GM20431 (cell line): ENCODE data around the gene CEP112.

Experiments used
- in situ Hi-C: fragments of 300-500 bp; cut with MseI, MboI; formaldehyde crosslinking; loops from one replicate; pipeline ENCODE4 v1.15.0; 2020; ENCODE audit warnings: low sequenced_read_pairs; ENCODE audit not compliant: unreplicated experiment

The CEP112 gene

DNA sequence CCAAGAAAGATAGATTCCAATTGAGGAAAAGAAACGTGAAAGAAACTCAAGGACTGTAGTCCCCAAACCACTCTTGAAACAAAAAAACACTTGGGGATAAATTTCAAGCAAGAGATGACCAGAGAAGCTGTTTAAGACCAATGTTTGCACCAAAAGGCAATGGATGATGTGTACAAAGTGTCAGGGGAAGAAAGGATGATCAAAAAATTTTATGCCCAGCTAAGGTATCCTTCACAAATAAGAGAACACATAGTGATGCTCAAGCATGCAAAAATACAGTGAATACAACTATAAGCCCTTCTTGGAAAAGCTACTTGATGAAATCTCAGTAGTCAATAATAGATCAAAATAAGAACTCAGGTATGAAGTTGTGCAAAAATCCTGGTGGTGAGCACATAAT, 281.1 kb downstream of the CEP112 start:
- in situ Hi-C loops = no loop called here

DNA sequence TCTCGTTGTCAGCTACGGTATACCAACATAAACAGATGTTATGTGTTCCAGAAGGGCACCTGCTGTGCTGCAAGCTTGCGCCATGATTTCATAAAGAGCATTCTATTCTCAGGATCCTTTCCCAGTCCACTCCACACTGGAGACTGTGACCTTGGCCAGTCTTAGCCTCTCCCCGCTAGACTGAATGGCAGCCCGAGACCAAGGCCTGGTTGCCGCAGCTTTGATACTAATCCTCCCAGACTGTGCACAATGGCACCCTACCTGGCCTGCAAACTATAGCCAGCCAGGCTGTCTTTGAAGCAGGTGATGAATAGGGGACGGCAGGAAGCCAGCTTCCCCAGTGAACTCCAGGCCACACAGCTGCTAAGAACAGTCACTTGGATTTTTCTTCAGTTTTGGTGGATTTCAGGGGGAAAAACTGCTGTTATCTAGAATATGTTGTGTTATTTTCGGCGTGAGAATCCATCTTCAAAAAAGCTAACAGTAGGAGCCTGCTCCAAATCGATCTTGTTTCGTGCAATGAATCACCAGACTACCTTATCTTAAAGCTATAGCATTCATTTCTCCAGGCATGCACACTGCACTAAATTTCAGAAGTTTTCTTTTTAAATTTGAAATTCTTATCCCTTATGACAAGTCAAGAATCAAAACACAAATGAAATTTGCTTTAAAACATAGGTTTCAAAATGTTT, 289.0 kb downstream of the CEP112 start:
- in situ Hi-C loops = no loop called here

DNA sequence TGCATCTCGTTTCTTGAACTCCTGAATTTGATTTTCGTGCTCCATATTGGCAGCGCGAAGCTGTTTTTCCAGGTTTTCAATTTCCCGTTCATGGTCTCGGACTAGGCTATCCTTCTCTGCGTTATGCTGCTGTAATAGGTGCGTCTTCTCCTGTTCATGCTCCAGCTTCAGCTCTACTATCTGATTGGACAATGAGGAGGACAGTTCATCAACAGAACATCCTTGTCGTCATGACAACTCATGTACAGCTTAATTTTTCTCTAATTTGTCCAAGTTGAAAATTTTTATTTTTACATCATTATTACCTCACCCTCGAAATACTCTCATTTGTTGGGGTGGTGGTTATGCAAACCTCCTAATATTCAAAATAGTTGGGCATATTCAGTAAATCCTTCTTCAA, 289.8 kb downstream of the CEP112 start:
- in situ Hi-C loops = no loop called here

DNA sequence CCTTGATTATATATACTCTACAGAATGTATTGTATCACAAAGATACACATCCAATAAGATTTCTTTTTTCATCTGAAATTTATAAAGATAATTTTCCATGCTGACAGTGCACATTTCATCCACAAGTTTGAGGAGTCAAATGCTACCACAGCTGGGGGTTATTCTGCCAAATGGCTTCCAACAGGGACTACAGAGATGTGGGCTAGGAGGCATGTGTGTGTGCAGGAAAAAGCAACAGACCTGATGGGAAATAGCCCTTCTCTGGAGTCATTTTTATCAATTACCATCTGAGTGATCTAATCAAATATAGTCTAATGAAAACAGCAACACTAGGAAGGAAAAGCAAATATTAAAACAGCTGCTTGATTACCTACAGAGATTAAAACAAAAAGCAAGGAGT, 290.5 kb downstream of the CEP112 start:
- in situ Hi-C loops = no loop called here

DNA sequence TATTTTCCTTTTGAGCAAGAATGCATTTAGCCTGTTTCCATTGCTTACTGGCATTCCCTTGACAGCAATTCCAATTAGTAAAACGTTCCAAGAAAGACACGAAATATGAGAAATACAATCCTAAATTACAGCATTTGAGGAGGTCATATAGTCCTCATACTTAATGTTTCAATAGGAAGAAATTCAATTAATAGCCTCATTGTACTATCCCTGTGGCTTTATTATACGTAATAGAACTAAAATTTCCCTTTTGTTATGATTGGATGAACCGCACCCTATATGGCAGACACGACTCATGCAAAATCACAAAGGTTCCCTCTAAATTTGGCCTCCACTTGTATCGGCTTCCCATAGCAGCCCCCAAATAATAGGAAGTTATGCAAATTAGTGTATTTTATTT, 291.7 kb downstream of the CEP112 start:
- in situ Hi-C loops = no loop called here

DNA sequence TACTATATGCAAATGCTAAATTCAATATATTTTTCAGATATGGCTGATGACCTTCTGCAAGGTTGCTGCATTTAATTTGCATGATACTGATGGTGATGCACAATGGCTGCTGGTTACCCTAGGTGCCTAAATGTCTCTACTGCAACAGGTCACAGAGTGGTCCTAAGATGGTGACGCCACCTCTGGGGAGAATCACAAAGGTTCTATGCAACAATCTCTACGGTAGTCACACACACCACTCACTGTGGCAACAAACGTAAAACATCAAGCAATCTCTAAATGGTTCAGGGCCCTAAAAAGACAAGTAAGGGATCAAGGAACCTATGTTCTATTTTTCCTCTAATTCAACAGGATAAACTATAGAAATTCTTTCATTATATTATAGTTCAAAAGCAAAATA, 293.3 kb downstream of the CEP112 start:
- in situ Hi-C loops = no loop called here

DNA sequence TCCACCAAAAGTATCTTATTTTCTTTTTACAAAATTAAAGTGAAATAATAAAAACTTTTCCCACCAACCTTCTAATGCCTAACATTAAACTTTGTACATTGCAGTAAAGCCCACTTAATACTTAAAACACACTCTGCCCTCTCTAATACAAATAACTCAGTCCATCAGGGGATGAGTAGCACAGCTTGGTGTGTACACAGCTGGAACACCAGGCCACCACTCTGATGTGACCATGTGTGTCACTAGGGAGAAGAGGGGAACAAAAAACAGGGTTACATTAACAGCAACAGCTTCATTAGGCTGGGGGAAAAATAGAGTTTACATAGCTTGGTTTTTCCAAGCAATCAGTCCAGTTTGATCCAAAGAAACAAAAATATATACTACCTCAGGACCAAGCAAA, 295.0 kb downstream of the CEP112 start:
- in situ Hi-C loops = no loop called here

DNA sequence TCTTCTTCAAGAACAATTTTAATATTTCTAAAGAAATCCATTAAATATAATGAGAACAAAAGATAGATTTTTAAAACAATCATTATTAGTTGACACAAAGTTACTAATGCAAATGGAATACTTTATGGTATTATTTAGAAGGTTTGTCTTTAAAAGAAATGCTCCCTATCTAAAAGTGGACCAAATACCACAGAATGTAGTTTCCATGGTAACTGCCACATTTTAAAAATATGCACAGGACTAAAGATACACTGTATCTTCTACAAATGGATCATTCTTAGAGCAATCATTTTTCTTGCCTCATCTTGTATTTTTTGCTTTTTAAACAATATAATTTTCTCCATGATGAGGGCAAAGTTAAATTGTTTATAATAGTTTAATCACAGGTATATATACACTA, 296.0 kb downstream of the CEP112 start:
- in situ Hi-C loops = no loop called here

DNA sequence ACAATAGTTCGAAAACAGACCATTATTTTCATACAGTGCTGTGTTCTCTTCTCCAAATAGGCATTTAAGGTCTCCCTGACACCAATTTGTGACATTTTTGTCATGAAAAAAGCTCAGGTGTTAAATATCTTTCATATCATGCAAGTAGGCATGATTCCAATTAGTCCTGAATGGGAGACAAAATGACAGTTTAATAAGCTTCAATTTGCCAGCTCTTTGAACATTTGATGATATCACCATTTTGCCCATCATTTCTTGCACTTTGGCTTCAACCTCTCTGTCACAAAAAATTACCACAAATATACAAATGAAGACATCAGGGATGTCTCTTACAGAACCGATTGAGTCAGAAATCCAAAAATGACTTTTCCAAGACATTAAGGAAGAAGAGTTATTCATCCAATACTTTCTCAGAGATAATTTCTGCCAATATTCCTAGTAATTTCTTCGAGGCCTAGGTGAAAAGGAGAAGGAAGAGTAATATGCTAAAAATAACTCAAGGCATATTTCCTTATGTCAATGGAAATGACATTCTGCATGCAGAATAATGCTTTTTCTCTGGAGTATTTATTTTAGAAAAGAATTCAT, 298.1 kb downstream of the CEP112 start:
- in situ Hi-C loops = no loop called here

DNA sequence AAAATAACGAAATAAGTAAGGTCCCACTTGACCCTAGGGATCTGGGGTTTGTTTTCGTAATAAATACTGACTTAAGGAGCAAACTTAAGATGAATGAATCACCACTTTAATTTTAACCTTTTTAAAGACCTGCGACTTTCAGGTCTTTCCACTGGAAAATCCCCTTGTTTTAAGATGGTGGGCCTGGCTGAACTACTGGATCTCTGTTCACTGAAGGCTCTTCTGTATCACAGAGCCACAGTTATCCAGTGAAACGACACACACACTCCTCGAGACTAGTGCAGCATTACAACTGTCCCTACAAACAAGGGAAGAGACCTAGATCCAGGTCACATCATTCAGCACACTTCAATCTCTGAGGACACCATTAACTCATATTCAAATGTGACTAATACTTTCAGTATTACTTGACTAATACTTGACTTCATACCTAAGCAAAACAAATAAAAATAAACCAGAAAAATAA, 299.0 kb downstream of the CEP112 start:
- in situ Hi-C loops = no loop called here

DNA sequence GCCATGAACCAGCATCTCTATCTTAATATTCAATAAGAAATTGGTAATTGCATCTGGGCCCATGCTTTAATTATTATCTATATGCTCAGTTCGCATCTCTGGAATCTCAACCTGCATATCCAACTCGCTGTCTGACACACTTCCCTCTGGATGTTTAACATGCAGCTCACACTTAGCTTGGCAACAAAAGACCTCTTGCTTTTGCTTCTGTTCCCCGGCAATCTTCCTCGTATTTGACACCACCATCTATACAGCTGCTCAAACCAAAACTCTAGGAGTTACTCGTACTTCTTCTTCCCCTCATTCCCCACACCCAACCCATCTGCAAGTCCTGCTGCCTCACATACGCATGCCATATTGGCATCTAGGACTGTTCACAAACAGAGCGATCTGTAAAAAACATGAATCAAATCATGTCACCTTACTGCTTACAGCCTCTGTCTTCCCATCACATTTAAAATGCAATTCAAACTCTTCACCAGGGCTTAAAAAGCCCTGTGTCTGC, 300.6 kb downstream of the CEP112 start:
- in situ Hi-C loops = no loop called here

DNA sequence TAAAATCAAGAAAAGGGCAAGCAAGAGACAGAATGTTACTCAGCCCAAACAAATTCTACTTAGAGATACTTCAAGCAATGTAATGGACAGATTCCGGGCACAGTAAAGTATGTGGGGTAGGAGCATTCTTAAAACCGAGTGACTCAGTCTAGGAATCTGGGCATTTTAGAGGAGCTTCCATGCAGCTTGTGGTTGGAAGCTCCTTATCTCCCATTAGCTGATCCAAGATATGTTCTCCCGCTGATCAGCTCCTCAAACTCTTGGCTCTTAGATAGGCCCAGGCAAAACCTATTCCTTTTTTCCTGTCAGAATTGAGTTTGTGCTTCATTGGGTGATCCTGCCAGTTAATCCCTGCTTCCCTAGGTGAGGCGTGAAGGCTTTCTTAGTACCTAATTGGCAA, 303.3 kb downstream of the CEP112 start:
- in situ Hi-C loops = no loop called here

DNA sequence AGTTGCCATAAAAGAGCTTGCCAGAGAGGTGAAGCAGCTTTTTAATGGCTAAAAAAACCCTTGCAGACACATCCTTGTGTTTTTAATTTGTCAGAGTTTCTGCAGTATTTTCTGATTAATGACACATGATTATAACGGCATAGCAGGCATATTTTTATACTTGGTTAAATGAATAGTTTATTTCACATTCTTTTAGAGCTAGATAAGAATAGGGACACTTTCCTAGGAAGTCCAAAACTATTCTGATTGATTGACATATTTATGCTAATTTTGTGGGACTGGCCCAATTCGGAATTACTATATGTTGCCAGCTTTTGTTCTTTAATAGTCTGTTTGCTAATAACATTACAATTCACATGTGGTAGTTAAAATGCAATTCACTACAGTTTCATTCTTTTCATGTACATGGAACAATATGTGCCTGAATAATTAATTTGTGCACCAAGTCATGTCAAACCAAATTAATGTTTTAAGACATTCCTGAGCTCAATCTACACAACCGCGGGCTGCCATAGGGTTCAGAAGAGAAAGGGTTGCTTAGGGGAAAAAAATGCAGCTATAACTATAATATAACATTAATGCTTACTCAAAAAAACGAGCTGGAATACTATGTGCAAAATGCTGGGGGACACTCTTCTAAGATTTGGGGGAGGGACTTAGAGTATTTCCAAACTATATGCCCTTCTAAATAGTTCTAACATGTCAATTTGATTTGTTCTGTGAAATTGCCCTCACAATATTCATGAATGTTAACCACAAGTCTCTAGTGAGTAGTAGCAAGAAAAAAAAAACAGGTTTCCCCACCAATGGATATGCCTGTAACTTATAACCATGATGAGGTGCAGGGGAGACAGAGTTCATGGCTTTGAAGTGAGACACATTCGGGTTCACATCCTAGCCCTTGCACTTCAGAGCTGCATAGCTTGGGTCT, 305.4 kb downstream of the CEP112 start:
- in situ Hi-C loops = no loop called here

DNA sequence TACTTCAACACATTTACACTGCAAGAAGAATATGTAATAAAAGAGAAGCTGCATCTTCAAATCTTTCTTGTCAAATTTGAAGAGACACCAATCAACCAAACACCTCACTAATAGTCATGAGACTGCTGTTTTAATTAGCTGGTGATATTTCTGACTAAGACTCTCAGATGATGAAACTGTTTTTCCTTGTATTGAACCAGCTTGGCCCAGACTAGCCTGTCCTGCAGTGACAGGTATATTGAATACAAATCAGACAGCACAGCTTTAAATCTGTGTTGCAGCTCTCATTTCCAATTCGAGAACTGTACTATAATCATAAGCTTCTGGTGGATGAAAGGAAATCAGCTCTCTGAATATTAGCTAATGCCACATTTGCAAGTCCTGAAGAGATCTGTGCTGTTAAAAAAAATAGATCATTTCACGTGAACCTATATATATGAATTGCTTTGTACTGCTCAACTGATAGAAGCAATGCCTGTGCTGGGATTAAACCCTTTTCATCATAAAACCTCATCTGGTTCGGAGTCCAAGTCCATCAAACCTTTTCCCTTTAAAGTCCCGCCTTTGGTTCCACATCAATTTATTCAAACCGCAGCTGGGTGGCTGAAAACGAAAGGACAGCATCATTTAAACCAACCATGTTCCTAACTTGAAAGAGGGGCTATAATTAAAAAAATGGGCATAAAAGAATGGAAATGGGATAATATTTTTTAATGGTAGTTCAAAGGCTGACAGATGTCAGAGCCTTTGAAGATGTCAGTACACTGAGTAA, 306.2 kb downstream of the CEP112 start:
- in situ Hi-C loops = no loop called here

DNA sequence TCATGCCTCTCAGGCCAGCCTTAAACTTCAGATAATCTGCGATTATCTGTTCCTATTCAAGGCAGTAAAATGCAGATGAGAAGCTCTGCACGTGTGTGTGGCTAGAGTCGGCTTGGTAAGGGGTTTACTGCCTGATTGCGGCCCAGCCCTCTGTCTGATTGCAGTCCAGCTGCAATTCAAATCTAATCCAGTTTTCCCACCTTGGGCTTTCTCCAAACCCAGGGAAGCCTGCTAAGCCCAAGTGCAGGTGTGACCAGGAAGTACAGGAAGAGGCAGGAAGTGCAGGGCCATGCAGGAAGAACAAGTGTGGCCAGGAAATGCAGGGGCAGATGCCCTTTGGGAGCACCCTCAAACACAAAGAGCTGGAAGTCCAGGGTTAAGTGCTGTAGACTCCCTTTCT, 314.9 kb downstream of the CEP112 start:
- in situ Hi-C loops = no loop called here

DNA sequence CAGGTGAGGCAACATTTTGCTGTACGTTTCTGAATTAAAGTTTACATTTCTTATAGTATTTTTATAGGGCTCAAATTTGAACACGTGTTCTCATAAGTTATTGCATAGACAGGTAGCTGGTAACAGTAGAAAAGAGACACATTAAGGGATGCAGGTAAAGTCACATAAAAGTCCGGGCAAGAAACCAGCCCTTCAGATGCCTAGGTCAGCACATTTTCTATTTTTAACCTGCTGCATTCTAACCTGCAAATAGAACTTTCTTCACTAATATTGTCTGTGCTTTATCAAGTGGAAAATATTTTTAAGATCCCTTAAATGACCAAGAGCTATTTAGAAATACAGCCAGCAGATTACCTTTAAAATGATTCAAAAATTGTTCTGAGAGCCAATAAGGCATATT, 323.1 kb downstream of the CEP112 start:
- in situ Hi-C loops = no loop called here

DNA sequence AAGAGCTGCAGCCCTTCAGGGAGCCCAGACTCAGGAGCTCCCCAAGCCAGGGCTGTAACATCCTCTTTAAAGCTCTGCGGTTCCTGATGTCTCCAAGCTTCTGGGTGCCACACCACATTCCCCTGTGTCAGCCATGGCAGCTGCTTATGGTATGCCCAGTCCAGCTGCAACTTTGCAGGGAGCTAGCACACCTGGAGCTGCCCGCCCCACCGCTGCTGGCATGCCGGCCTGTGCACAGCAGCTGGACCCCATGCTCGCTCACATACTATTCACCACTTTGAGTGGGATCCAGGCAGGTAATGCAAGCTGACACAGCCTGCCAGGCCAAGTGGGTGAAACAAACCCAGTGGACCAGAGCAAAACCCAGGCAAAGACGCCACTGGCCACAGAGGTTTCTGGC, 324.9 kb downstream of the CEP112 start:
- in situ Hi-C loops = no loop called here

DNA sequence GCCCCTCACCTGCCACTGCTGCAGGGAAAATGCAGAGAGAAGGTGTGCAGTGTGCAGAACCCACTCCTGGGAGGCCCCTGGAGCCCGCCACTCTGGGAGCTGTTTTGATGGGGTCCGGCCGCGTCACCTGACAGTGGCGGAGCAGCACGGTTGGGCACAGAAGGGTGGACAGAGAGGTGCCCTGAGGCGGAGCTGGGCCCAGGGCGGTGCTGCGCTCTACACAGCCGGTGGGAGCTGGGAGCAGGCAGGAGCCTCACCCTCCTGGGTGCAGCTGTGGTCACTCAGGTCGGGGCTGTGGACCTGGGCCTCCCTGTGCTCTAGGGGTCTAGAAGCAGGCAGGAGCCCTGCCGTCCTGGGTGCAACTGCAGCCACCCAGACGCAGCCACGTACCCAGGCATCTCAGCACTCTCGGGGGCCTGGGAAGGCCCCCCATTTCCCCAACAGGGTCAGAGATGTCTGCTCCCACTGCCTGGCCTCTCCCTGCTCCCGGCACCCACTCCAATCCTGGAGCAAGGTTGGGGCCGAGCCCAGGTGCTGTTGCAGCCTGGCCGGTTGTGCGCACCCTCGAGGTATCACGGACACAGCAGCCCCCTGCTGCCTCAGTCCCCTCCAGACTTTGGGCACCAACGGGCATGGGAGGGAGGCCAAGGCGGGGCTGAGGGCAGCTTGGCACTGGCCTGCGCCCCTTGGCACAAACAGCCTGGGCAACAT, 326.1 kb downstream of the CEP112 start:
- in situ Hi-C loops = no loop called here

DNA sequence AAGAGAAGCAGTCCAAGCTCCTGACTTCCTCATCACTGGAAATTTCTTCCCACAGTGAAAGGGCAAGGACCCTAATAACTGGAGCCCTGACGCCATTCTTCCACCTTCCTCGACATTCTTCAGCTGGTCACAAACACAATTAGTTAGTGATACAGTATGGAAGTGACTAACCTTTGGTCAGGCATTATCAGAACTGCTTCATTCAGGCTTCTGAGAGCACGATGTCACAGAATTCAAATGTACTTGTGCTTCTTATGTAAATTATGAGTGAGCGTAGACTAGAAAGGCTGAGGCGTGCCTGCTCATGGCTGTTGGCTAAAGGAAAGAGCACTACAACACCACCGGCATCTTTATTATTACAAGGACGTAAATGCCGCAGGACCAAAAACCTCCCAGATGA, 327.5 kb downstream of the CEP112 start:
- in situ Hi-C loops = no loop called here

DNA sequence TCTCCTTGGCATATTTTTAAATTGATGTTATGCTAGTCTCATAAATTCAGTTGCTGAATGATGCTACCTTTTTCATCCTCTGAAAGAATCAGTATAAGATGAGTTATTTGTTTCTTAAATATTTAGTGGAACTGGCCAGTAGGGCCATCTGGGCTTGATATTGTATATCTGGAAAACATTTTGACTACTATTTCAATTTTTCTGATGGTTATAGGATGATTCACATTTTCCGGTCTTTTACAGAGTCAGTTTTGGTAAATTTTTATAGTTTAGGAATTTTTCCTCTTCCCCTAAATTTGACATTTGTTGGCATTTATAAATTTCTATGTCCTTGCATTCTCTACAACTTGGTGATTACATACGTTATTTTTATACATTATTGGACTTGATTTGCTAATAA, 334.2 kb downstream of the CEP112 start:
- in situ Hi-C loops = no loop called here
